Panc1 (cell line): ENCODE results near the gene PRKD1.

Experiments used
- CTCF ChIP-seq: fragments of 450-650 bp; IDR thresholded peaks from 2 replicates; pipeline ENCODE4 v1.5.1; 2017; ENCODE audit warnings: mild to moderate bottlenecking
- POLR2AphosphoS5 ChIP-seq: IDR thresholded peaks from 2 replicates; pipeline ENCODE4 v1.6.1; 2012; ENCODE audit warnings: mild to moderate bottlenecking, low read depth, low read length, moderate library complexity
- TF ChIP-seq, protein P1 (sequence below), 2 experiments: IDR thresholded peaks; 2 replicates each; pipeline ENCODE4 v1.6.1; 2011 to 2012; ENCODE audit warnings: low read depth in 2 of 2, control low read depth in 1 of 2, low read length in 1 of 2, mild to moderate bottlenecking in 1 of 2, moderate library complexity in 1 of 2; ENCODE audit not compliant: insufficient read depth in 1 of 2

- no peak for TF ChIP-seq POLR2AphosphoS5
- TF ChIP-seq CTCF = no peak
- TF ChIP-seq, protein P1, sequence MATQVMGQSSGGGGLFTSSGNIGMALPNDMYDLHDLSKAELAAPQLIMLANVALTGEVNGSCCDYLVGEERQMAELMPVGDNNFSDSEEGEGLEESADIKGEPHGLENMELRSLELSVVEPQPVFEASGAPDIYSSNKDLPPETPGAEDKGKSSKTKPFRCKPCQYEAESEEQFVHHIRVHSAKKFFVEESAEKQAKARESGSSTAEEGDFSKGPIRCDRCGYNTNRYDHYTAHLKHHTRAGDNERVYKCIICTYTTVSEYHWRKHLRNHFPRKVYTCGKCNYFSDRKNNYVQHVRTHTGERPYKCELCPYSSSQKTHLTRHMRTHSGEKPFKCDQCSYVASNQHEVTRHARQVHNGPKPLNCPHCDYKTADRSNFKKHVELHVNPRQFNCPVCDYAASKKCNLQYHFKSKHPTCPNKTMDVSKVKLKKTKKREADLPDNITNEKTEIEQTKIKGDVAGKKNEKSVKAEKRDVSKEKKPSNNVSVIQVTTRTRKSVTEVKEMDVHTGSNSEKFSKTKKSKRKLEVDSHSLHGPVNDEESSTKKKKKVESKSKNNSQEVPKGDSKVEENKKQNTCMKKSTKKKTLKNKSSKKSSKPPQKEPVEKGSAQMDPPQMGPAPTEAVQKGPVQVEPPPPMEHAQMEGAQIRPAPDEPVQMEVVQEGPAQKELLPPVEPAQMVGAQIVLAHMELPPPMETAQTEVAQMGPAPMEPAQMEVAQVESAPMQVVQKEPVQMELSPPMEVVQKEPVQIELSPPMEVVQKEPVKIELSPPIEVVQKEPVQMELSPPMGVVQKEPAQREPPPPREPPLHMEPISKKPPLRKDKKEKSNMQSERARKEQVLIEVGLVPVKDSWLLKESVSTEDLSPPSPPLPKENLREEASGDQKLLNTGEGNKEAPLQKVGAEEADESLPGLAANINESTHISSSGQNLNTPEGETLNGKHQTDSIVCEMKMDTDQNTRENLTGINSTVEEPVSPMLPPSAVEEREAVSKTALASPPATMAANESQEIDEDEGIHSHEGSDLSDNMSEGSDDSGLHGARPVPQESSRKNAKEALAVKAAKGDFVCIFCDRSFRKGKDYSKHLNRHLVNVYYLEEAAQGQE (IDR thresholded peaks at IDR 0.05; ENCODE audit: insufficient read depth in 1 of 2, low read depth in 2 of 2, low read length in 1 of 2) = no peak
Measured at GRCh38 chr14:29897181-29897580, 30.5 kb downstream of the PRKD1 start.
